Superior temporal gyrus (tissue), 1 donor: ENCODE results near the gene SCIN.

Experiments
- DNase-seq: peaks from one replicate; pipeline ENCODE4 v3.0.0-alpha.2; 2016; ENCODE audit errors: extremely low spot score

The SCIN gene

GRCh38 chr7:12567015-12567414, 3.5 kb upstream of the SCIN start:
- DNase-seq = no peak

GRCh38 chr7:12569673-12570072, 847 bp upstream of the SCIN start:
- no peak for DNase-seq

- no peak for DNase-seq
Measured at GRCh38 chr7:12570168-12570533, 369 bp upstream of the SCIN start.

GRCh38 chr7:12571691-12572090, 1.2 kb downstream of the SCIN start:
- no peak for DNase-seq

GRCh38 chr7:12572941-12573575, 2.5 kb downstream of the SCIN start:
- DNase-seq = no peak

- no peak for DNase-seq
Measured at GRCh38 chr7:12573885-12574284, 3.4 kb downstream of the SCIN start.

GRCh38 chr7:12578930-12579640, 8.6 kb downstream of the SCIN start:
- DNase-seq = no peak

- no peak for DNase-seq
Measured at GRCh38 chr7:12581897-12582296, 11.4 kb downstream of the SCIN start.

GRCh38 chr7:12582362-12582761, 11.8 kb downstream of the SCIN start:
- DNase-seq = no peak

- no peak for DNase-seq
Measured at GRCh38 chr7:12583176-12583575, 12.7 kb downstream of the SCIN start.

GRCh38 chr7:12583922-12584321, 13.4 kb downstream of the SCIN start:
- DNase-seq = no peak

GRCh38 chr7:12584930-12585329, 14.4 kb downstream of the SCIN start:
- peak; percentile 21 for DNase-seq

GRCh38 chr7:12586271-12586670, 15.8 kb downstream of the SCIN start:
- no peak for DNase-seq

GRCh38 chr7:12588259-12588904, 17.9 kb downstream of the SCIN start:
- DNase-seq = no peak

- no peak for DNase-seq
Measured at GRCh38 chr7:12590559-12590958, 20.0 kb downstream of the SCIN start.

- no peak for DNase-seq
Measured at GRCh38 chr7:12594122-12594897, 23.8 kb downstream of the SCIN start.

GRCh38 chr7:12595148-12595547, 24.6 kb downstream of the SCIN start:
- no peak for DNase-seq

GRCh38 chr7:12596225-12596790, 25.8 kb downstream of the SCIN start:
- DNase-seq = no peak

- no peak for DNase-seq
Measured at GRCh38 chr7:12601302-12601869, 30.9 kb downstream of the SCIN start.

- DNase-seq = no peak
Measured at GRCh38 chr7:12607134-12607533, 36.6 kb downstream of the SCIN start.

GRCh38 chr7:12609561-12609960, 39.0 kb downstream of the SCIN start:
- no peak for DNase-seq

- no peak for DNase-seq
Measured at GRCh38 chr7:12610899-12611298, 40.4 kb downstream of the SCIN start.
